HepG2 (cell line): ENCODE measurements around the gene MGAT5. TPM values are rescaled to one million over a fixed set of nuclear protein-coding genes. Genes with fewer than 3 reads are reported as not detected.

Source experiments
- CSRNP1 ChIP-seq: sonication (generic); formaldehyde crosslinking; IDR thresholded peaks from 2 replicates; pipeline ENCODE4 v1.8.1; 2023; ENCODE audit warnings: mild to moderate bottlenecking, missing genetic modification reagents
- KDM3A ChIP-seq: IDR thresholded peaks from 2 replicates; pipeline ENCODE4 v1.6.1; 2018; ENCODE audit warnings: low read depth, missing compliant biosample characterization
- MAFG ChIP-seq: sonication (generic); formaldehyde crosslinking; IDR thresholded peaks from 2 replicates; pipeline ENCODE4 v1.5.1; 2020; ENCODE audit warnings: mild to moderate bottlenecking, missing genetic modification reagents
- PAX8 ChIP-seq: sonication (generic); formaldehyde crosslinking; IDR thresholded peaks from 2 replicates; pipeline ENCODE4 v1.8.0; 2022; ENCODE audit warnings: mild to moderate bottlenecking, missing genetic modification reagents, borderline replicate concordance
- SALL2 ChIP-seq: sonication (generic); formaldehyde crosslinking; IDR thresholded peaks from 2 replicates; pipeline ENCODE4 v1.8.1; 2023; ENCODE audit warnings: mild to moderate bottlenecking, missing genetic modification reagents, inconsistent platforms
- SMAD1 ChIP-seq: sonication (generic); formaldehyde crosslinking; IDR thresholded peaks from 2 replicates; pipeline ENCODE4 v1.4.0; 2020; ENCODE audit warnings: missing genetic modification reagents, low read depth, mild to moderate bottlenecking, borderline replicate concordance
- SMARCC2 ChIP-seq: fragments of 450-650 bp; IDR thresholded peaks from 2 replicates; pipeline ENCODE4 v1.6.1; 2017; ENCODE audit warnings: antibody characterized with exemption, mild to moderate bottlenecking
- SNAPC2 ChIP-seq: sonication (generic); formaldehyde crosslinking; IDR thresholded peaks from 2 replicates; pipeline ENCODE4 v1.8.1; 2022; ENCODE audit warnings: mild to moderate bottlenecking, missing genetic modification reagents
- SRF ChIP-seq: IDR thresholded peaks from 2 replicates; pipeline ENCODE4 v1.6.1; 2011; ENCODE audit warnings: mild to moderate bottlenecking, low read depth, low read length, moderate library complexity
- TEF ChIP-seq: sonication (generic); formaldehyde crosslinking; IDR thresholded peaks from 2 replicates; pipeline ENCODE4 v1.5.0; 2020; ENCODE audit warnings: missing genetic modification reagents
- TERF1 ChIP-seq: sonication (generic); formaldehyde crosslinking; IDR thresholded peaks from 2 replicates; pipeline ENCODE4 v1.8.0; 2022; ENCODE audit warnings: mild to moderate bottlenecking, missing genetic modification reagents, moderate library complexity
- ZBTB10 ChIP-seq: sonication (generic); formaldehyde crosslinking; IDR thresholded peaks from 2 replicates; pipeline ENCODE4 v1.4.0; 2020; ENCODE audit warnings: missing genetic modification reagents, borderline replicate concordance
- ZBTB3 ChIP-seq: sonication (generic); formaldehyde crosslinking; IDR thresholded peaks from 2 replicates; pipeline ENCODE4 v1.4.0; 2020; ENCODE audit warnings: low read depth, mild to moderate bottlenecking, moderate library complexity, missing genetic modification reagents, borderline replicate concordance
- ZNF414 ChIP-seq: sonication (generic); formaldehyde crosslinking; IDR thresholded peaks from 2 replicates; pipeline ENCODE4 v1.5.0; 2020; ENCODE audit warnings: missing genetic modification reagents
- ZNF460 ChIP-seq: sonication (generic); formaldehyde crosslinking; IDR thresholded peaks from 2 replicates; pipeline ENCODE4 v1.5.1; 2020; ENCODE audit warnings: missing genetic modification reagents, mild to moderate bottlenecking, borderline replicate concordance
- ZNF652 ChIP-seq: IDR thresholded peaks from 2 replicates; pipeline ENCODE4 v1.6.1; 2016; ENCODE audit warnings: low read depth, borderline replicate concordance
- ZNF709 ChIP-seq: sonication (generic); formaldehyde crosslinking; IDR thresholded peaks from 2 replicates; pipeline ENCODE4 v1.5.0; 2020; ENCODE audit warnings: mild to moderate bottlenecking, missing genetic modification reagents
- ZNF761 ChIP-seq: sonication (generic); formaldehyde crosslinking; conservative IDR thresholded peaks from 2 replicates; pipeline ENCODE4 v1.4.0; 2020; ENCODE audit warnings: mild to moderate bottlenecking, missing genetic modification reagents
- polyA plus RNA-seq, 8 experiments: library from polyadenylated mRNA; depleted of rRNA in 3 of 8; stranded (reverse) in 7 of 8; unstranded in 1 of 8; fragments of >200 nt; fragmentation: Illumina TruSeq in 4 of 8; extraction: Trizol in 4 of 8; gene quantifications; 2 replicates each; pipeline versions ENCODE4 v1.2.1 to v1.2.3, GENCODE V29; 2011 to 2016; ENCODE audit warnings: low read depth in 4 of 8, missing spikeins in 1 of 8, mixed read lengths in 1 of 8; ENCODE audit not compliant: insufficient read depth in 1 of 8
- total RNA-seq, 5 experiments: library from RNA; depleted of rRNA; stranded (reverse); fragments of >200 nt; fragmentation: Illumina TruSeq; extraction: Trizol; gene quantifications; 2 replicates each; pipeline ENCODE4 v1.2.3, GENCODE V29; 2016; ENCODE audit warnings: low read depth in 1 of 5
- TF ChIP-seq, protein P1 (sequence below): sonication (generic); formaldehyde crosslinking; IDR thresholded peaks from 2 replicates; pipeline ENCODE4 v1.8.1; 2023; ENCODE audit warnings: mild to moderate bottlenecking, moderate library complexity, missing genetic modification reagents
- TF ChIP-seq, protein P2 (sequence below): sonication (generic); formaldehyde crosslinking; IDR thresholded peaks from 2 replicates; pipeline ENCODE4 v1.4.0; 2020; ENCODE audit warnings: mild to moderate bottlenecking, low read depth, missing genetic modification reagents

The MGAT5 gene
- total and polyA plus RNA-seq, 2 of the 13 experiments (the other 11 are each of a cell fraction or from before 2014, with no cell fraction given), result 33.1 to 60.2 TPM

DNA sequence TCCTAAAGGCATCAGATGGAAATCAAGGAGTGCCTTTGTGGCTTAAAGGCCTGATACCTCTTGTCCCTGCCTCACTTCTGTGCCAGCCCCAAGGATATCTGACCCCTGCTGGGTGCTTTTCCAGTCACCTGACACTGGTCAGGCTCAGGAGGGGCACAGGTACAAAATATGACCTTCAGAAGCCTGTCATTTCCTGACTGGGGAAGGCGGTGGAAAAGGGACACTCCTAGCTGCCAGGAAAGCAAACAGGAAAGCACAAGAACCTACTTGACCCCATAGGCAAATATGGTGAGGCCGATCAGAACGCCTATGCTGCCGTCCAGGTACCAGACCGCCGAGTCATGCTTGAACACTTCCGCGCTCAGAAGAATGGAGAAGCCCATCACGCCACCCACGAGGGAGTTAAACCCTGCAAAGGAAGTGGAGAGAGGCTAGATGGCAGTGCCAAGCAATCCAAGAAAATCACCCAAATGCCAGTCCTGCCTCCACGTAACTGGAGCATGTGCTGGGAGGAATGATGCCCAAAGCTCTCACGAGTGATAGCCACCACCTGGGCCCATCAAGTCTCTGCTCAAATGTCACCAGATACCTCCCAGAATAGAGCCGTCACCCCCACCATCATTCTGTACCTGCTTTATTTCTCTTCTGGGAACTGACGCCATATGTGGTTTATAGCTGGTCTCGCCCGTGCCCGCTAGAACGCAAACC lies 204.0 kb downstream of the MGAT5 start (continued):
- TF ChIP-seq, protein P1, sequence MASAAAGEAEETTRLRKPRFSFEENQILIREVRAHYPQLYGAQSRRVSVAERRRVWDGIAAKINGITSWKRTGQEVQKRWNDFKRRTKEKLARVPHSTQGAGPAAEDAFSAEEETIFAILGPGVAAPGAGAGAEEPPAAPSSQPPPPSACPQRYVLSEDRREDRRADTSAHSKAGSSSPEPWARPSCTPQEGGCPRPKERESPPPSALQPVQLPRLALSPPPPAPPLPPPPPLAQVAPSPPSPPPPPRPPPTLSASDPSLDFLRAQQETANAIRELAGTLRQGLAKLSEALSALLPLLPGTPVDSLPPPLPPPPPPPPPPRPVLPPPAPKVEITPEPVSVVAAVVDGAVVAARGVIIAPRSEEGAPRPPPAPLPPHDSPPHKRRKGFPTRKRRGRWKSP (CRISPR knock-in tag), result no peak
- no peak for TF ChIP-seq ZBTB3
- TF ChIP-seq, protein P2, sequence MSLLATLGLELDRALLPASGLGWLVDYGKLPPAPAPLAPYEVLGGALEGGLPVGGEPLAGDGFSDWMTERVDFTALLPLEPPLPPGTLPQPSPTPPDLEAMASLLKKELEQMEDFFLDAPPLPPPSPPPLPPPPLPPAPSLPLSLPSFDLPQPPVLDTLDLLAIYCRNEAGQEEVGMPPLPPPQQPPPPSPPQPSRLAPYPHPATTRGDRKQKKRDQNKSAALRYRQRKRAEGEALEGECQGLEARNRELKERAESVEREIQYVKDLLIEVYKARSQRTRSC, result 0 out of 2 replicates have a peak, but pooled peaks have one; percentile 34
- TF ChIP-seq ZNF652, result no peak; the same call in 1 of the 2 replicates
- no peak for TF ChIP-seq KDM3A (CRISPR knock-in tag)
- TF ChIP-seq SRF, result no peak; the same call in 1 of the 2 replicates
- no peak for TF ChIP-seq SALL2
- no peak for TF ChIP-seq ZNF709
- TF ChIP-seq ZNF761, result no peak
- TF ChIP-seq MAFG, result 0 out of 2 replicates have a peak, but pooled peaks have one; percentile 60
- no peak for TF ChIP-seq SMAD1
- TF ChIP-seq ZBTB10 (CRISPR knock-in tag), result no peak
- TF ChIP-seq TERF1 (CRISPR knock-in tag), result no peak
- TF ChIP-seq CSRNP1 (CRISPR knock-in tag), result no peak
- TF ChIP-seq TEF, result no peak
- no peak for TF ChIP-seq ZNF460 (CRISPR knock-in tag)
- no peak for TF ChIP-seq SMARCC2
- no peak for TF ChIP-seq PAX8 (CRISPR knock-in tag)
- no peak for TF ChIP-seq ZNF414 (CRISPR knock-in tag)
- TF ChIP-seq SNAPC2 (CRISPR knock-in tag), result no peak; the same call in 1 of the 2 replicates
